Esophagus (tissue), 2 donors: ENCODE data around the gene MYH11. TPM values are rescaled to one million over a fixed set of nuclear protein-coding genes. Genes with fewer than 3 reads are reported as not detected.

ENCODE experiments used
- H3K27ac ChIP-seq, 2 donors: one replicate each; pipeline ENCODE4 v1.5.1; 2013; ENCODE audit warnings: low read depth in 2 of 2, mild to moderate bottlenecking in 2 of 2, inconsistent platforms in 1 of 2, low read length in 1 of 2, moderate library complexity in 1 of 2
- H3K27me3 ChIP-seq, 2 donors: one replicate each; pipeline ENCODE4 v1.6.1; 2013; ENCODE audit warnings: low read length in 2 of 2, control low read depth in 1 of 2, mild to moderate bottlenecking in 1 of 2; ENCODE audit not compliant: insufficient read depth in 2 of 2, control insufficient read depth in 1 of 2
- H3K36me3 ChIP-seq, 2 donors: one replicate each; pipeline ENCODE4 v1.6.1; 2013; ENCODE audit warnings: low read length in 1 of 2; ENCODE audit not compliant: control insufficient read depth in 2 of 2, insufficient read depth in 2 of 2
- H3K4me1 ChIP-seq, 2 donors: one replicate each; pipeline ENCODE4 v1.6.1; 2013; ENCODE audit warnings: low read length in 1 of 2; ENCODE audit not compliant: control insufficient read depth in 2 of 2, insufficient read depth in 2 of 2
- H3K4me3 ChIP-seq, 2 donors: one replicate each; pipeline ENCODE4 v1.5.1; 2013; ENCODE audit warnings: low read length in 2 of 2, mild to moderate bottlenecking in 2 of 2, low read depth in 1 of 2, moderate library complexity in 1 of 2
- H3K9me3 ChIP-seq, 2 donors: one replicate each; pipeline ENCODE4 v1.6.1; 2013; ENCODE audit warnings: mild to moderate bottlenecking in 2 of 2, low read depth in 1 of 2, low read length in 1 of 2, moderate library complexity in 1 of 2; ENCODE audit not compliant: control insufficient read depth in 2 of 2, insufficient read depth in 1 of 2
- WGBS, 2 donors: extraction: QIAGEN DNeasy Blood & Tissue Kit; methylation state at CpG; one replicate each; pipeline ENCODE4 v1.1.7; 2013; 5-methylcytosine and 5-hydroxymethylcytosine counted together
- polyA plus RNA-seq, 2 donors: library from polyadenylated mRNA; stranded (reverse); fragments of 200-250 nt; gene quantifications; one replicate each; pipeline ENCODE4 v1.2.3, GENCODE V29; 2013
- donor health status: healthy with polysubstance abuse.
- donor health status: Bipolar disorder and iron deficiency.

MYH11 gene
- polyA plus RNA-seq, 2 donors = 120 to 421 TPM

GRCh38 chr16:15894571-15895374, 37.9 kb upstream of the MYH11 start:
- H3K27ac ChIP-seq = peak overlapping the region; percentile 77 to 81
- no peaks in the 10 kb centered on the region for H3K36me3 ChIP-seq
- H3K4me1 ChIP-seq = peaks cover 0 to 2% of the 10 kb centered on the region in 2 donors
- H3K4me3 ChIP-seq = no peak overlapping the region
- H3K27me3 ChIP-seq = no peaks in the 10 kb centered on the region
- H3K9me3 ChIP-seq = no peaks in the 10 kb centered on the region
- WGBS, 2 donors = 51 to 75% methylated on average over 7 of the region's 7 CpGs

- H3K9me3 ChIP-seq = no peaks in the 10 kb centered on the region
- H3K4me1 ChIP-seq = peaks cover 0 to 2% of the 10 kb centered on the region in 2 donors
- no peak overlapping the region for H3K4me3 ChIP-seq
- WGBS, 2 donors = 98 to 100% methylated on average over 3 of the region's 3 CpGs
- no peak overlapping the region for H3K27ac ChIP-seq
- H3K36me3 ChIP-seq = no peaks in the 10 kb centered on the region
- no peaks in the 10 kb centered on the region for H3K27me3 ChIP-seq
These were observed 34.7 kb upstream of the MYH11 start for GRCh38 chr16:15891508-15891907.

- 0 to 1% methylated on average over 40 to 41 of the region's 41 CpGs for WGBS, 2 donors
- Histone ChIP-seq H3K27me3 (no peaks in the 10 kb centered on the region), H3K27ac (peak within 1 kb of the TSS; percentile 87 to 94), H3K4me1 (no peaks in the 10 kb centered on the region), H3K36me3 (peaks cover 0 to 2% of the 10 kb centered on the region in 2 donors), H3K4me3 (peak within 1 kb of the TSS; percentile 83 to 92), H3K9me3 (no peaks in the 10 kb centered on the region)
These were observed 31.5 kb upstream of the MYH11 start, which contains the start of gene CEP20 for GRCh38 chr16:15888072-15888976. TSS of gene CEP20 (minus strand) at chr16:15888603. CDS start at chr16:15888585, 18 bp downstream.

- H3K27me3 ChIP-seq = no peaks in the 10 kb centered on the region
- peaks cover 0 to 6% of the 10 kb centered on the region in 2 donors for H3K36me3 ChIP-seq
- no peaks in the 10 kb centered on the region for H3K4me1 ChIP-seq
- H3K4me3 ChIP-seq = peak overlapping the region in 1 of 2 donors; percentile 92
- H3K27ac ChIP-seq = peak overlapping the region in 1 of 2 donors; percentile 47
- H3K9me3 ChIP-seq = no peaks in the 10 kb centered on the region
- 71 to 73% methylated on average over 4 of the region's 4 CpGs for WGBS, 2 donors
These were observed 30.5 kb upstream of the MYH11 start for GRCh38 chr16:15887283-15887682.

- Histone ChIP-seq H3K36me3 (peaks cover 2 to 12% of the 10 kb centered on the region in 2 donors), H3K4me1 (peaks cover 0 to 2% of the 10 kb centered on the region in 2 donors), H3K4me3 (no peak overlapping the region), H3K9me3 (no peaks in the 10 kb centered on the region), H3K27ac (no peak overlapping the region), H3K27me3 (no peaks in the 10 kb centered on the region)
- 42 to 63% methylated on average over 1 of the region's 1 CpG for WGBS, 2 donors
These were observed 29.2 kb upstream of the MYH11 start for GRCh38 chr16:15886078-15886477.

GRCh38 chr16:15885560-15886001, 28.8 kb upstream of the MYH11 start:
- H3K9me3 ChIP-seq = no peaks in the 10 kb centered on the region
- 86 to 87% methylated on average over 5 of the region's 5 CpGs for WGBS, 2 donors
- H3K4me1 ChIP-seq = peaks cover 1 to 2% of the 10 kb centered on the region in 2 donors
- H3K27me3 ChIP-seq = no peaks in the 10 kb centered on the region
- no peak overlapping the region for H3K27ac ChIP-seq
- peaks cover 2 to 13% of the 10 kb centered on the region in 2 donors for H3K36me3 ChIP-seq
- no peak overlapping the region for H3K4me3 ChIP-seq

GRCh38 chr16:15882563-15882962, 25.7 kb upstream of the MYH11 start:
- no peaks in the 10 kb centered on the region for H3K27me3 ChIP-seq
- H3K9me3 ChIP-seq = no peaks in the 10 kb centered on the region
- H3K36me3 ChIP-seq = peaks cover 2 to 17% of the 10 kb centered on the region in 2 donors
- WGBS, 2 donors = 91 to 98% methylated on average over 3 of the region's 3 CpGs
- H3K27ac ChIP-seq = no peak overlapping the region
- peaks cover 2 to 3% of the 10 kb centered on the region in 2 donors for H3K4me1 ChIP-seq
- H3K4me3 ChIP-seq = no peak overlapping the region

GRCh38 chr16:15881794-15882379, 25.1 kb upstream of the MYH11 start:
- Histone ChIP-seq H3K4me3 (no peak overlapping the region), H3K4me1 (peaks cover 2 to 3% of the 10 kb centered on the region in 2 donors), H3K9me3 (no peaks in the 10 kb centered on the region), H3K36me3 (peaks cover 2 to 19% of the 10 kb centered on the region in 2 donors), H3K27me3 (no peaks in the 10 kb centered on the region), H3K27ac (peak overlapping the region in 1 of 2 donors; percentile 38)
- WGBS, 2 donors = 94 to 95% methylated on average over 13 of the region's 13 CpGs
